ENCODE data around the gene LTF.

The LTF gene

GRCh38 chr3:46417841-46418611, 46.7 kb downstream of the LTF start:
- Mint-ChIP-seq H3K4me1 (peaks cover 27% of the 10 kb centered on the region), H3K4me3 (no peak overlapping the region), H3K27me3 (no peaks in the 10 kb centered on the region), H3K27ac (peak overlapping the region in 1 of 2 donors; percentile 88), H3K9me3 (no peaks in the 10 kb centered on the region)
- DNase-seq (no peak), ATAC-seq (no peak)

GRCh38 chr3:46416811-46417510, 47.7 kb downstream of the LTF start:
- H3K4me3 Mint-ChIP-seq: peak overlapping the region in 1 of 2 donors; percentile 16
- H3K27me3 Mint-ChIP-seq: no peaks in the 10 kb centered on the region
- H3K27ac Mint-ChIP-seq: peak overlapping the region; percentile 88 to 91
- ATAC-seq (peak; percentile 68), DNase-seq (no peak)
- peaks cover 27% of the 10 kb centered on the region for H3K4me1 Mint-ChIP-seq
- no peaks in the 10 kb centered on the region for H3K9me3 Mint-ChIP-seq

DNA sequence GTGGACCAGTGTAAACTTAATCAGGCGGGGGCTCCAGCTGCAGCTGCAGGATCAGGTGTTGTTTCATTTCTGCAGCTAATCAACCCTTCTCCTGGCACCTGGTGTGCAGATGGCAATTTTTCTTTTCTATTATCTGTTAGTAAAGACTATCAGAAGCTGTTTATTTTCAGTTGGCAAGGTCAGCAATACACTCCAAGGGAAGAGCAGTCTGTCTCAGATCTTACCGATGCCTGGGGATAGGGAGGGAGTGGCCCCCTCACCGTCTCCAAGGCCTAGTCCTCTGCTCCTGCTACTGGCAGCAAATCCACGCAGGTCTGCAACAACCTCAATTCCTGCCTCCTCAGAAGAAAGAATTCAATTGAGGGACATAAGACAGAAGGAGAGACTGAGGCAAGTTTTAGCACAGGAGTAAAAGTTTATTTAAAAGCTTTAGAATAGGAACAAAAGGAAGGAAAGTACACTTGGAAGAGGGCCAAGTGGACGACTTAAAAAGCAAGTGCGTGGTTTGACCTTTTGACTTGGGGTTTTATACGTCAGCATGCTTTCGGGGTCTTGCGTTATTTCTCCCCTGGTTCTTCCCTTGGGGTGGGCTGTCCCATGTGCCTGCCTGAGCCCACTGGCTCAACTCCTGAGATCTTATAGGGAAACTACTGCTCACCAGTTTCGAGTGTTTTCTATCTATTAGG, 48.4 kb downstream of the LTF start:
- peaks cover 27% of the 10 kb centered on the region for H3K4me1 Mint-ChIP-seq
- no peaks in the 10 kb centered on the region for H3K27me3 Mint-ChIP-seq
- peak overlapping the region; percentile 43 to 91 for H3K27ac Mint-ChIP-seq
- no peaks in the 10 kb centered on the region for H3K9me3 Mint-ChIP-seq
- H3K4me3 Mint-ChIP-seq: peak overlapping the region; percentile 8 to 16
- peak; percentile 21 for DNase-seq
- ATAC-seq: peak; percentile 74

GRCh38 chr3:46414739-46415138, 50.0 kb downstream of the LTF start:
- Mint-ChIP-seq H3K27me3 (no peaks in the 10 kb centered on the region), H3K9me3 (no peaks in the 10 kb centered on the region), H3K4me3 (no peak overlapping the region), H3K4me1 (peaks cover 34% of the 10 kb centered on the region), H3K27ac (no peak overlapping the region)
- DNase-seq (no peak), ATAC-seq (no peak)

- peaks cover 42% of the 10 kb centered on the region for H3K4me1 Mint-ChIP-seq
- H3K4me3 Mint-ChIP-seq: no peak overlapping the region
- no peaks in the 10 kb centered on the region for H3K9me3 Mint-ChIP-seq
- no peaks in the 10 kb centered on the region for H3K27me3 Mint-ChIP-seq
- DNase-seq: no peak
- ATAC-seq: no peak
- no peak overlapping the region for H3K27ac Mint-ChIP-seq
Observed at GRCh38 chr3:46413951-46414350, 50.8 kb downstream of the LTF start.

GRCh38 chr3:46412786-46413298, 51.9 kb downstream of the LTF start:
- peaks cover 52% of the 10 kb centered on the region for H3K4me1 Mint-ChIP-seq
- DNase-seq (no peak), ATAC-seq (no peak)
- H3K27ac Mint-ChIP-seq: no peak overlapping the region
- H3K4me3 Mint-ChIP-seq: no peak overlapping the region
- H3K9me3 Mint-ChIP-seq: no peaks in the 10 kb centered on the region
- H3K27me3 Mint-ChIP-seq: no peaks in the 10 kb centered on the region

- no peaks in the 10 kb centered on the region for H3K9me3 Mint-ChIP-seq
- H3K27me3 Mint-ChIP-seq: no peaks in the 10 kb centered on the region
- no peak for ATAC-seq
- H3K4me3 Mint-ChIP-seq: no peak overlapping the region
- no peak for DNase-seq
- H3K27ac Mint-ChIP-seq: no peak overlapping the region
- H3K4me1 Mint-ChIP-seq: peaks cover 50% of the 10 kb centered on the region
Observed at GRCh38 chr3:46411271-46411670, 53.4 kb downstream of the LTF start.

GRCh38 chr3:46410669-46411068, 54.0 kb downstream of the LTF start:
- H3K4me1 Mint-ChIP-seq: peaks cover 45% of the 10 kb centered on the region
- DNase-seq (no peak), ATAC-seq (no peak)
- H3K27ac Mint-ChIP-seq: no peak overlapping the region
- no peaks in the 10 kb centered on the region for H3K27me3 Mint-ChIP-seq
- no peak overlapping the region for H3K4me3 Mint-ChIP-seq
- no peaks in the 10 kb centered on the region for H3K9me3 Mint-ChIP-seq

- peak overlapping the region in 1 of 2 donors; percentile 62 for H3K4me3 Mint-ChIP-seq
- H3K27ac Mint-ChIP-seq: peak overlapping the region in 1 of 2 donors; percentile 42
- ATAC-seq (no peak), DNase-seq (no peak)
- H3K9me3 Mint-ChIP-seq: no peaks in the 10 kb centered on the region
- H3K27me3 Mint-ChIP-seq: no peaks in the 10 kb centered on the region
- H3K4me1 Mint-ChIP-seq: peaks cover 41% of the 10 kb centered on the region
Observed at GRCh38 chr3:46409739-46410489, 54.8 kb downstream of the LTF start.

DNA sequence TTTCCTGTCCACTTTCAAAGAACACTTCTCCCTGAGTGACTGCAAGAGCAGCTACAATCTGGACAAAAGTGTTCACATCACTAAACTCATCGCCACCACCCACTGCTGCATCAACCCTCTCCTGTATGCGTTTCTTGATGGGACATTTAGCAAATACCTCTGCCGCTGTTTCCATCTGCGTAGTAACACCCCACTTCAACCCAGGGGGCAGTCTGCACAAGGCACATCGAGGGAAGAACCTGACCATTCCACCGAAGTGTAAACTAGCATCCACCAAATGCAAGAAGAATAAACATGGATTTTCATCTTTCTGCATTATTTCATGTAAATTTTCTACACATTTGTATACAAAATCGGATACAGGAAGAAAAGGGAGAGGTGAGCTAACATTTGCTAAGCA, 55.9 kb downstream of the LTF start:
- DNase-seq (no peak), ATAC-seq (no peak)
- H3K27me3 Mint-ChIP-seq: no peaks in the 10 kb centered on the region
- no peak overlapping the region for H3K27ac Mint-ChIP-seq
- peak overlapping the region in 1 of 2 donors; percentile 8 for H3K4me3 Mint-ChIP-seq
- H3K9me3 Mint-ChIP-seq: no peaks in the 10 kb centered on the region
- H3K4me1 Mint-ChIP-seq: peaks cover 41% of the 10 kb centered on the region

DNA sequence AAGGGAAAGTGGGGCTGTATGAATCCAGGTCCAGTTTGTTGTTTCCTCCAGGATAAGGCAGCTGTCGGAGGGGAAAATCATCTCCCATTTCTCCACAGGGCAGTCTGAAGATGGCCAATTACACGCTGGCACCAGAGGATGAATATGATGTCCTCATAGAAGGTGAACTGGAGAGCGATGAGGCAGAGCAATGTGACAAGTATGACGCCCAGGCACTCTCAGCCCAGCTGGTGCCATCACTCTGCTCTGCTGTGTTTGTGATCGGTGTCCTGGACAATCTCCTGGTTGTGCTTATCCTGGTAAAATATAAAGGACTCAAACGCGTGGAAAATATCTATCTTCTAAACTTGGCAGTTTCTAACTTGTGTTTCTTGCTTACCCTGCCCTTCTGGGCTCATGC, 56.7 kb downstream of the LTF start:
- Mint-ChIP-seq H3K9me3 (peaks cover 0 to 2% of the 10 kb centered on the region in 2 donors), H3K4me3 (peak overlapping the region; percentile 87 to 95), H3K4me1 (peaks cover 41% of the 10 kb centered on the region), H3K27ac (peak overlapping the region in 1 of 2 donors; percentile 97), H3K27me3 (no peaks in the 10 kb centered on the region)
- ATAC-seq: no peak
- DNase-seq: no peak

- ATAC-seq (peak; percentile 94), DNase-seq (peak; percentile 28 to 60)
- peaks cover 0 to 4% of the 10 kb centered on the region in 2 donors for H3K9me3 Mint-ChIP-seq
- H3K27ac Mint-ChIP-seq: peak within 1 kb of the TSS; percentile 95 to 97
- no peaks in the 10 kb centered on the region for H3K27me3 Mint-ChIP-seq
- H3K4me1 Mint-ChIP-seq: peaks cover 41% of the 10 kb centered on the region
- H3K4me3 Mint-ChIP-seq: peak within 1 kb of the TSS; percentile 87 to 95
Observed at GRCh38 chr3:46406788-46407611, 57.7 kb downstream of the LTF start, which contains the start of the genes CCR5AS and CCRL2. CCR5AS (minus strand) TSS chr3:46407066. CCRL2 (plus strand) TSS chr3:46407259; CDS start chr3:46408080, 821 bp downstream.

- ATAC-seq: no peak
- Mint-ChIP-seq H3K27me3 (no peaks in the 10 kb centered on the region), H3K4me1 (peaks cover 41% of the 10 kb centered on the region), H3K4me3 (peak overlapping the region; percentile 87 to 95), H3K27ac (peak overlapping the region; percentile 95 to 97), H3K9me3 (peaks cover 0 to 4% of the 10 kb centered on the region in 2 donors)
- no peak for DNase-seq
Observed at GRCh38 chr3:46406443-46406787, 58.3 kb downstream of the LTF start.

DNA sequence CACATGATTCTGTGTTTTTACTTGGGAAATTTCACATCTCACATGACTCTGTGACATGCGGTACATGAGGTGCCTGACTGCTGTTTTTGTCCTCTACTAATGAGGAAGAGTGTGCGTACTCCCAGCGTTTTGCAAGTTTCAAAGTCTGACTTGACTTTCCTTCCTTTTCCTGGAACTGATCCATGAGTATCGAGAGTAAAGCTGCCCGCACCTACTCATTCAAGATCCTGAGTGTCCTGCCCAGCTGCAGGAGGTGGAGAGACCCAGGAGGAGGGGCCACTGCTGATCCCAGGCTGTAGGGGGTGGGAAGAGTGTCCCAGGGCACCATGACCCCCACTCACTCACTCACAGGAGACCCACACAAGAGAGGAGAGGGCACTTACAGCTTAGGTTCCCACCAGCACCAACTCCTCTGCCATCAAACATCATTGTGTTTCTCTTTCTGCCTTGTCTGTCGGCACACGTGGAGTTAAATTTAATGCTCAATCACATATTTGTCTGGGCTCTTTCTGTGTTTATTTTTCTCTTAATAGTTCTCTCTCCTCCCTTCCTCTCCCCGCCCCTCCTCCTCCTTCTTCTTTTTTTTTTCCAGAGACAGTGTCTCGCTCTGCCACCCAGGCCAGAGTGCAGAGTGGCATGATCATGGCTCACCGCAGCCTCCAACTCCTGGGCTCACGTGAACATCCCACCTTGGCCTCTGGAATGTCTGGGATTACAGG, 59.2 kb downstream of the LTF start:
- Mint-ChIP-seq H3K27ac (no peak overlapping the region), H3K9me3 (peaks cover 0 to 4% of the 10 kb centered on the region in 2 donors), H3K27me3 (no peaks in the 10 kb centered on the region), H3K4me3 (no peak overlapping the region), H3K4me1 (peaks cover 41% of the 10 kb centered on the region)
- no peak for DNase-seq
- no peak for ATAC-seq

Measured in stimulated activated naive CD8-positive, alpha-beta T cell treated with anti-CD3 and anti-CD28 coated beads, Interleukin-15, amount 100 ng/mL, for 72 hours (primary cell).